Glutamatergic neuron (in vitro differentiated cells): ENCODE measurements around the gene GNAS. TPM values are rescaled to one million over a fixed set of nuclear protein-coding genes. Genes with fewer than 3 reads are reported as not detected.
A peak's percentile ranks its signal among the peaks of the same experiment; 100 is the strongest.

Experiments used
- DNase-seq: peaks from one replicate; pipeline ENCODE4 v3.0.0; 2022
- H3K27ac Mint-ChIP-seq: one replicate; pipeline ENCODE4 v1.8.0; 2020; ENCODE audit warnings: mild to moderate bottlenecking, mixed read lengths, inconsistent platforms; ENCODE audit not compliant: unreplicated experiment
- H3K27me3 Mint-ChIP-seq: one replicate; pipeline ENCODE4 v1.8.0; 2020; ENCODE audit warnings: mild to moderate bottlenecking, moderate library complexity, mixed read lengths, inconsistent platforms; ENCODE audit not compliant: unreplicated experiment
- H3K36me3 Mint-ChIP-seq: one replicate; pipeline ENCODE4 v1.8.0; 2020; ENCODE audit warnings: mild to moderate bottlenecking, mixed read lengths, inconsistent platforms; ENCODE audit not compliant: unreplicated experiment
- H3K4me1 Mint-ChIP-seq: one replicate; pipeline ENCODE4 v1.8.0; 2020; ENCODE audit warnings: mild to moderate bottlenecking, low read depth, mixed read lengths, inconsistent platforms; ENCODE audit not compliant: unreplicated experiment
- H3K4me3 Mint-ChIP-seq: one replicate; pipeline ENCODE4 v1.8.0; 2020; ENCODE audit warnings: mild to moderate bottlenecking, mixed read lengths, inconsistent platforms; ENCODE audit not compliant: unreplicated experiment
- H3K9me3 Mint-ChIP-seq: one replicate; pipeline ENCODE4 v1.8.0; 2020; ENCODE audit warnings: mild to moderate bottlenecking, moderate library complexity, mixed read lengths, inconsistent platforms; ENCODE audit not compliant: unreplicated experiment
- CTCF ChIP-seq: fragments of 200-600 bp; sonication (generic); IDR thresholded peaks from one replicate; pipeline ENCODE4 v1.5.0; 2021; ENCODE audit not compliant: partially characterized antibody, unreplicated experiment
- total RNA-seq: library from RNA; stranded (reverse); fragmentation: NEBNext Ultra II Directional; extraction: Animal tissue kit (Norgen Biotek cat#: 25700); gene quantifications from one replicate; pipeline ENCODE4 v1.2.1, GENCODE V29; 2021; ENCODE audit not compliant: unreplicated experiment

GNAS gene
- total RNA-seq, 1 donor from 2014 or later, result 1,989 TPM

GRCh38 chr20:58876437-58876836 is 23.9 kb downstream of the GNAS start:
- Mint-ChIP-seq H3K27ac (peak overlapping the region; percentile 82), H3K27me3 (no peaks in the 10 kb centered on the region), H3K4me1 (peaks cover 51% of the 10 kb centered on the region), H3K9me3 (no peaks in the 10 kb centered on the region), H3K36me3 (no peaks in the 10 kb centered on the region), H3K4me3 (peak overlapping the region; percentile 61)
- no peak for TF ChIP-seq CTCF
- no peak for DNase-seq

- H3K27me3 Mint-ChIP-seq, result no peaks in the 10 kb centered on the region
- peak overlapping the region; percentile 82 for H3K27ac Mint-ChIP-seq
- peaks cover 54% of the 10 kb centered on the region for H3K4me1 Mint-ChIP-seq
- H3K36me3 Mint-ChIP-seq, result no peaks in the 10 kb centered on the region
- TF ChIP-seq CTCF, result no peak
- peak overlapping the region; percentile 61 for H3K4me3 Mint-ChIP-seq
- no peaks in the 10 kb centered on the region for H3K9me3 Mint-ChIP-seq
- no peak for DNase-seq
Observed at GRCh38 chr20:58877050-58877975, 24.8 kb downstream of the GNAS start.

- DNase-seq, result no peak
- no peak for TF ChIP-seq CTCF
- Mint-ChIP-seq H3K4me1 (peaks cover 61% of the 10 kb centered on the region), H3K36me3 (no peaks in the 10 kb centered on the region), H3K27me3 (no peaks in the 10 kb centered on the region), H3K4me3 (no peak overlapping the region), H3K27ac (peak overlapping the region; percentile 36), H3K9me3 (no peaks in the 10 kb centered on the region)
Observed at GRCh38 chr20:58877976-58878360, 25.5 kb downstream of the GNAS start.

GRCh38 chr20:58878399-58878798 is 25.9 kb downstream of the GNAS start:
- Mint-ChIP-seq H3K4me3 (no peak overlapping the region), H3K4me1 (peaks cover 65% of the 10 kb centered on the region), H3K9me3 (no peaks in the 10 kb centered on the region), H3K36me3 (no peaks in the 10 kb centered on the region), H3K27ac (peak overlapping the region; percentile 28), H3K27me3 (no peaks in the 10 kb centered on the region)
- no peak for TF ChIP-seq CTCF
- no peak for DNase-seq

GRCh38 chr20:58880441-58880840 is 27.9 kb downstream of the GNAS start:
- Mint-ChIP-seq H3K36me3 (no peaks in the 10 kb centered on the region), H3K4me1 (peaks cover 71% of the 10 kb centered on the region), H3K4me3 (peak overlapping the region; percentile 60), H3K9me3 (no peaks in the 10 kb centered on the region), H3K27me3 (no peaks in the 10 kb centered on the region), H3K27ac (peak overlapping the region; percentile 6)
- no peak for DNase-seq
- TF ChIP-seq CTCF, result no peak
